Eye (tissue), 1 donor: ENCODE data around the gene SIVA1.

Source experiments
- DNase-seq: peaks from one replicate; pipeline ENCODE4 v3.0.0-alpha.2; 2015

Gene SIVA1

GRCh38 chr14:104798300-104799243, 45.6 kb downstream of the SIVA1 start:
- DNase-seq, result no peak

- peak; percentile 85 for DNase-seq
Observed at GRCh38 chr14:104799244-104800014, 46.5 kb downstream of the SIVA1 start.

- DNase-seq, result peak; percentile 81
Observed at GRCh38 chr14:104800015-104800770, 47.2 kb downstream of the SIVA1 start.

- DNase-seq, result peak; percentile 76
Observed at GRCh38 chr14:104800771-104801519, 48.0 kb downstream of the SIVA1 start, which contains the start of gene ZBTB42. ZBTB42 (plus strand) TSS chr14:104801101; CDS start chr14:104801198, 97 bp downstream.

GRCh38 chr14:104801520-104802393, 48.8 kb downstream of the SIVA1 start:
- no peak for DNase-seq

- no peak for DNase-seq
Observed at GRCh38 chr14:104802394-104803184, 49.6 kb downstream of the SIVA1 start.

- no peak for DNase-seq
Observed at GRCh38 chr14:104803280-104803911, 50.4 kb downstream of the SIVA1 start.

- no peak for DNase-seq
Observed at GRCh38 chr14:104803912-104804410, 51.0 kb downstream of the SIVA1 start.

GRCh38 chr14:104804481-104805325, 51.8 kb downstream of the SIVA1 start:
- no peak for DNase-seq

- DNase-seq, result no peak
Observed at GRCh38 chr14:104805326-104805678, 52.4 kb downstream of the SIVA1 start.

- DNase-seq, result no peak
Observed at GRCh38 chr14:104805941-104806624, 53.1 kb downstream of the SIVA1 start.

- DNase-seq, result no peak
Observed at GRCh38 chr14:104806625-104807465, 53.9 kb downstream of the SIVA1 start.

GRCh38 chr14:104808456-104808855, 55.5 kb downstream of the SIVA1 start:
- DNase-seq, result no peak
